ENCODE results near the gene CFAP410.

DNA sequence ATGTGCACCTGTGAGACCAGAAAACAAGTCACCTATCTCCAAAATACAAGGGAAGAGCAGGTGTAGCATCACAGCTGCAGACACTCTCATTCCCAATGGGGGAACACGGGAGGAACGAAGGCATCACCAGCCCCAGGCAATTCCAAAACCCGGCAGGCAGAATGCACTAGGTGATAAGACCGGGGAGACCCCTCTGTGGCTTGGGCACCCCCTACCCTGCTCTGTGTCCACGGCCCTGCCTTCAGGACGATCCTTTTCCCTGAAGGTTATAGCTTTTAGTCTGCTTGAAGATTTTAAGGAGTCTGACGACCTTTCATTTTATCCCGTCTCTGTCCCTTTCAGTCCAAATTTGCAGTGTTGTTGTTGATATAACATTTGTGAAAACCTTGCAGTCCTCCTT, 33.4 kb upstream of the CFAP410 start:
- TF ChIP-seq GLIS3 (CRISPR knock-in tag; IDR thresholded peaks at IDR 0.05), result no peak
- TF ChIP-seq ESRRG (CRISPR knock-in tag; IDR thresholded peaks at IDR 0.05), result no peak
- TF ChIP-seq ZNF8 (CRISPR knock-in tag; IDR thresholded peaks at IDR 0.05), result no peak
- TF ChIP-seq ZNF565 (CRISPR knock-in tag; conservative IDR thresholded peaks at IDR 0.05; ENCODE audit: low read depth), result no peak
- no peak for TF ChIP-seq ZFP3 (CRISPR knock-in tag; IDR thresholded peaks at IDR 0.05)
- no peak for TF ChIP-seq PATZ1 (CRISPR knock-in tag; IDR thresholded peaks at IDR 0.05; ENCODE audit: borderline replicate concordance)
- no peak for TF ChIP-seq ZC3H10 (CRISPR knock-in tag; IDR thresholded peaks at IDR 0.05)
- no peak for TF ChIP-seq ZFP30 (CRISPR knock-in tag; IDR thresholded peaks at IDR 0.05)
- no peak for TF ChIP-seq ARNTL (CRISPR knock-in tag; IDR thresholded peaks at IDR 0.05; ENCODE audit: borderline replicate concordance, low read depth)
- TF ChIP-seq SNAI2 (CRISPR knock-in tag; IDR thresholded peaks at IDR 0.05), result no peak
- TF ChIP-seq TOX (CRISPR knock-in tag; IDR thresholded peaks at IDR 0.05; ENCODE audit: borderline replicate concordance), result no peak
- TF ChIP-seq CSRNP3 (CRISPR knock-in tag; IDR thresholded peaks at IDR 0.05), result no peak
- TF ChIP-seq, protein P1, sequence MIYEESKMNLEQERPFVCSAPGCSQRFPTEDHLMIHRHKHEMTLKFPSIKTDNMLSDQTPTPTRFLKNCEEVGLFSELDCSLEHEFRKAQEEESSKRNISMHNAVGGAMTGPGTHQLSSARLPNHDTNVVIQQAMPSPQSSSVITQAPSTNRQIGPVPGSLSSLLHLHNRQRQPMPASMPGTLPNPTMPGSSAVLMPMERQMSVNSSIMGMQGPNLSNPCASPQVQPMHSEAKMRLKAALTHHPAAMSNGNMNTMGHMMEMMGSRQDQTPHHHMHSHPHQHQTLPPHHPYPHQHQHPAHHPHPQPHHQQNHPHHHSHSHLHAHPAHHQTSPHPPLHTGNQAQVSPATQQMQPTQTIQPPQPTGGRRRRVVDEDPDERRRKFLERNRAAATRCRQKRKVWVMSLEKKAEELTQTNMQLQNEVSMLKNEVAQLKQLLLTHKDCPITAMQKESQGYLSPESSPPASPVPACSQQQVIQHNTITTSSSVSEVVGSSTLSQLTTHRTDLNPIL (CRISPR knock-in tag; IDR thresholded peaks at IDR 0.05; ENCODE audit: low read depth), result no peak
